ENCODE data around the gene KCNC1.

KCNC1 gene

DNA sequence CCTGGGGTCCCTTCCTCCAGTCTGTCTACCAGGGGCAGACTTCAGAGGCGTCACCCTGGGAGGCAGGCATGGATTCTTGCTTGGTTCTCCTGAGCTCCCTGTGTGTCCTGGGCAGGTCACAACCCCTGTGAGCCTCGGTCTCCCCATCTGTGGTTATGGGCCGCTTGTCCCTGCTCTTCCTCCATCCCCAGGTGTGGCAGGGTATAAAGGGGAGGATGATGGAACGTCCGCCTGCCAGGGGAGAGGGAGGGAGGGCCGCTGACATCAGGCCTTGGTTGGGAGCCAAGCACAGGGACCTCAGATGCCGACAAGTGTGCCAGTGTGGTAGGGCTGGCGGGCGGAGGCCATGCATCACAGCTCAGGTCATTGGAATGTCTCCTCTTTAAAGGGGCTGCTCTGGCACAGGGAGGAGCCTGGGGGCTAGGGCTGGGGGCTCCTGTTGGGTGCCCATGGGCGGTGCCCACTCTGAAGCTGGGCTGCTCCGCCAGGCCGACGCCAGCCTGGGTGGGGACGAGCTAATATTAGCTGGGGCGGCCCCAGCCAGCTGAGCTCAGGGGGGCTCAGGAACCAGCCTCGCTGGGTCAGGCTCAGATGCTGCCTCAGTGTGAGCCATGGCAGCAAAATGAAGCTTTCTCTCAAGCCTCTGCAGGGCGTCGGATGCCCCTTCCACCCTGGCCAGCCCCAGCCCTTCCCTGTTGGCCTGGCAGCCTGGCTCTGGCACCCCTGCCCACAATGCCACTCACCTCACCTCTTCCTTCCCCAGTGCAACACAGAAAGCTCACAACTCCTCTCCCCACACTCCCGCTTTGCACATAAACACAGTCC, 12.8 kb downstream of the KCNC1 start:
- no peak for ATAC-seq
- TF ChIP-seq SNAI2 (CRISPR knock-in tag; IDR thresholded peaks at IDR 0.05) (no peak), TCF4 (CRISPR knock-in tag; IDR thresholded peaks at IDR 0.05; ENCODE audit: borderline replicate concordance) (no peak), ESRRG (CRISPR knock-in tag; IDR thresholded peaks at IDR 0.05) (no peak), PPARA (CRISPR knock-in tag; IDR thresholded peaks at IDR 0.05; ENCODE audit: borderline replicate concordance) (no peak), OSR1 (CRISPR knock-in tag; IDR thresholded peaks at IDR 0.05) (no peak), ISL1 (CRISPR knock-in tag; IDR thresholded peaks at IDR 0.05) (no peak), ARNTL (CRISPR knock-in tag; IDR thresholded peaks at IDR 0.05; ENCODE audit: borderline replicate concordance, low read depth) (no peak), ZNF8 (CRISPR knock-in tag; IDR thresholded peaks at IDR 0.05) (no peak), ZC3H10 (CRISPR knock-in tag; IDR thresholded peaks at IDR 0.05) (no peak), RARB (CRISPR knock-in tag; IDR thresholded peaks at IDR 0.05) (no peak), BACH2 (CRISPR knock-in tag; IDR thresholded peaks at IDR 0.05; ENCODE audit: borderline replicate concordance) (no peak), ZNF70 (CRISPR knock-in tag; IDR thresholded peaks at IDR 0.05) (no peak), ZNF565 (CRISPR knock-in tag; conservative IDR thresholded peaks at IDR 0.05; ENCODE audit: low read depth) (no peak), ZFP30 (CRISPR knock-in tag; IDR thresholded peaks at IDR 0.05) (no peak)
- TF ChIP-seq, protein P1, sequence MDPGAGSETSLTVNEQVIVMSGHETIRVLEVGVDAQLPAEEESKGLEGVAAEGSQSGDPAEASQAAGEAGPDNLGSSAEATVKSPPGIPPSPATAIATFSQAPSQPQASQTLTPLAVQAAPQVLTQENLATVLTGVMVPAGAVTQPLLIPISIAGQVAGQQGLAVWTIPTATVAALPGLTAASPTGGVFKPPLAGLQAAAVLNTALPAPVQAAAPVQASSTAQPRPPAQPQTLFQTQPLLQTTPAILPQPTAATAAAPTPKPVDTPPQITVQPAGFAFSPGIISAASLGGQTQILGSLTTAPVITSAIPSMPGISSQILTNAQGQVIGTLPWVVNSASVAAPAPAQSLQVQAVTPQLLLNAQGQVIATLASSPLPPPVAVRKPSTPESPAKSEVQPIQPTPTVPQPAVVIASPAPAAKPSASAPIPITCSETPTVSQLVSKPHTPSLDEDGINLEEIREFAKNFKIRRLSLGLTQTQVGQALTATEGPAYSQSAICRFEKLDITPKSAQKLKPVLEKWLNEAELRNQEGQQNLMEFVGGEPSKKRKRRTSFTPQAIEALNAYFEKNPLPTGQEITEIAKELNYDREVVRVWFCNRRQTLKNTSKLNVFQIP (CRISPR knock-in tag; IDR thresholded peaks at IDR 0.05; ENCODE audit: borderline replicate concordance, low read depth), result no peak
- TF ChIP-seq, protein P2, sequence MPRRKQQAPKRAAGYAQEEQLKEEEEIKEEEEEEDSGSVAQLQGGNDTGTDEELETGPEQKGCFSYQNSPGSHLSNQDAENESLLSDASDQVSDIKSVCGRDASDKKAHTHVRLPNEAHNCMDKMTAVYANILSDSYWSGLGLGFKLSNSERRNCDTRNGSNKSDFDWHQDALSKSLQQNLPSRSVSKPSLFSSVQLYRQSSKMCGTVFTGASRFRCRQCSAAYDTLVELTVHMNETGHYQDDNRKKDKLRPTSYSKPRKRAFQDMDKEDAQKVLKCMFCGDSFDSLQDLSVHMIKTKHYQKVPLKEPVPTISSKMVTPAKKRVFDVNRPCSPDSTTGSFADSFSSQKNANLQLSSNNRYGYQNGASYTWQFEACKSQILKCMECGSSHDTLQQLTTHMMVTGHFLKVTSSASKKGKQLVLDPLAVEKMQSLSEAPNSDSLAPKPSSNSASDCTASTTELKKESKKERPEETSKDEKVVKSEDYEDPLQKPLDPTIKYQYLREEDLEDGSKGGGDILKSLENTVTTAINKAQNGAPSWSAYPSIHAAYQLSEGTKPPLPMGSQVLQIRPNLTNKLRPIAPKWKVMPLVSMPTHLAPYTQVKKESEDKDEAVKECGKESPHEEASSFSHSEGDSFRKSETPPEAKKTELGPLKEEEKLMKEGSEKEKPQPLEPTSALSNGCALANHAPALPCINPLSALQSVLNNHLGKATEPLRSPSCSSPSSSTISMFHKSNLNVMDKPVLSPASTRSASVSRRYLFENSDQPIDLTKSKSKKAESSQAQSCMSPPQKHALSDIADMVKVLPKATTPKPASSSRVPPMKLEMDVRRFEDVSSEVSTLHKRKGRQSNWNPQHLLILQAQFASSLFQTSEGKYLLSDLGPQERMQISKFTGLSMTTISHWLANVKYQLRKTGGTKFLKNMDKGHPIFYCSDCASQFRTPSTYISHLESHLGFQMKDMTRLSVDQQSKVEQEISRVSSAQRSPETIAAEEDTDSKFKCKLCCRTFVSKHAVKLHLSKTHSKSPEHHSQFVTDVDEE (CRISPR knock-in tag; IDR thresholded peaks at IDR 0.05), result no peak
- TF ChIP-seq, protein P3, sequence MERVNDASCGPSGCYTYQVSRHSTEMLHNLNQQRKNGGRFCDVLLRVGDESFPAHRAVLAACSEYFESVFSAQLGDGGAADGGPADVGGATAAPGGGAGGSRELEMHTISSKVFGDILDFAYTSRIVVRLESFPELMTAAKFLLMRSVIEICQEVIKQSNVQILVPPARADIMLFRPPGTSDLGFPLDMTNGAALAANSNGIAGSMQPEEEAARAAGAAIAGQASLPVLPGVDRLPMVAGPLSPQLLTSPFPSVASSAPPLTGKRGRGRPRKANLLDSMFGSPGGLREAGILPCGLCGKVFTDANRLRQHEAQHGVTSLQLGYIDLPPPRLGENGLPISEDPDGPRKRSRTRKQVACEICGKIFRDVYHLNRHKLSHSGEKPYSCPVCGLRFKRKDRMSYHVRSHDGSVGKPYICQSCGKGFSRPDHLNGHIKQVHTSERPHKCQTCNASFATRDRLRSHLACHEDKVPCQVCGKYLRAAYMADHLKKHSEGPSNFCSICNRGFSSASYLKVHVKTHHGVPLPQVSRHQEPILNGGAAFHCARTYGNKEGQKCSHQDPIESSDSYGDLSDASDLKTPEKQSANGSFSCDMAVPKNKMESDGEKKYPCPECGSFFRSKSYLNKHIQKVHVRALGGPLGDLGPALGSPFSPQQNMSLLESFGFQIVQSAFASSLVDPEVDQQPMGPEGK (CRISPR knock-in tag; IDR thresholded peaks at IDR 0.05; ENCODE audit: borderline replicate concordance), result no peak
- TF ChIP-seq, protein P4, sequence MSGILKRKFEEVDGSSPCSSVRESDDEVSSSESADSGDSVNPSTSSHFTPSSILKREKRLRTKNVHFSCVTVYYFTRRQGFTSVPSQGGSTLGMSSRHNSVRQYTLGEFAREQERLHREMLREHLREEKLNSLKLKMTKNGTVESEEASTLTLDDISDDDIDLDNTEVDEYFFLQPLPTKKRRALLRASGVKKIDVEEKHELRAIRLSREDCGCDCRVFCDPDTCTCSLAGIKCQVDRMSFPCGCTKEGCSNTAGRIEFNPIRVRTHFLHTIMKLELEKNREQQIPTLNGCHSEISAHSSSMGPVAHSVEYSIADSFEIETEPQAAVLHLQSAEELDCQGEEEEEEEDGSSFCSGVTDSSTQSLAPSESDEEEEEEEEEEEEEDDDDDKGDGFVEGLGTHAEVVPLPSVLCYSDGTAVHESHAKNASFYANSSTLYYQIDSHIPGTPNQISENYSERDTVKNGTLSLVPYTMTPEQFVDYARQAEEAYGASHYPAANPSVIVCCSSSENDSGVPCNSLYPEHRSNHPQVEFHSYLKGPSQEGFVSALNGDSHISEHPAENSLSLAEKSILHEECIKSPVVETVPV (CRISPR knock-in tag; IDR thresholded peaks at IDR 0.05), result no peak

DNA sequence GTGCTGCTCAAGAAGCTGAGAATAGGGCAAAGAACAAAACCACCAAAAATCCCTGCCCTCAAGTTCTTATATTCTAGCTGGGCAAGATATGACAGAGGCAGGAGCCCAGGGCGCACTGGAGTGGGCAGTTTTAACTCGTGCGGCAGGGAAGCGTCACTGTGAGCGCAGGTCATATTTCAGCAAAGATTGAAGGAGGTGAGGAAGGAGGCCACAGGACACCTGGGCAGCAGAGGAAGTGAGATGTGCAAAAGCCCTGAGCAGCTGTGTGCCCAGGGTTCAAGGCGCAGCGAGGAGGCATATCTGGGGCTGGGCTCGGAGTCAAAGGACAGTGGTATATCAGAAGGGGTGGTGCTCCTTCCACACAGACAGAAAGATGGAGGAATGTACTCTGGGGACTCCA, 13.5 kb downstream of the KCNC1 start:
- no peak for ATAC-seq
- TF ChIP-seq TOX (CRISPR knock-in tag; IDR thresholded peaks at IDR 0.05; ENCODE audit: borderline replicate concordance) (no peak), CSDC2 (CRISPR knock-in tag; IDR thresholded peaks at IDR 0.05) (no peak), ZFP3 (CRISPR knock-in tag; IDR thresholded peaks at IDR 0.05) (no peak), ISL1 (CRISPR knock-in tag; IDR thresholded peaks at IDR 0.05) (no peak), ESRRG (CRISPR knock-in tag; IDR thresholded peaks at IDR 0.05) (no peak), ARNTL (CRISPR knock-in tag; IDR thresholded peaks at IDR 0.05; ENCODE audit: borderline replicate concordance, low read depth) (no peak), ZC3H10 (CRISPR knock-in tag; IDR thresholded peaks at IDR 0.05) (no peak), ZNF565 (CRISPR knock-in tag; conservative IDR thresholded peaks at IDR 0.05; ENCODE audit: low read depth) (no peak), ZFP30 (CRISPR knock-in tag; IDR thresholded peaks at IDR 0.05) (no peak), TCF4 (CRISPR knock-in tag; IDR thresholded peaks at IDR 0.05; ENCODE audit: borderline replicate concordance) (no peak), SNAI2 (CRISPR knock-in tag; IDR thresholded peaks at IDR 0.05) (no peak), BACH2 (CRISPR knock-in tag; IDR thresholded peaks at IDR 0.05; ENCODE audit: borderline replicate concordance) (no peak), GLIS3 (CRISPR knock-in tag; IDR thresholded peaks at IDR 0.05) (no peak), ZNF70 (CRISPR knock-in tag; IDR thresholded peaks at IDR 0.05) (no peak)
- TF ChIP-seq, protein P3 (CRISPR knock-in tag; IDR thresholded peaks at IDR 0.05; ENCODE audit: borderline replicate concordance), result no peak
- TF ChIP-seq, protein P5, sequence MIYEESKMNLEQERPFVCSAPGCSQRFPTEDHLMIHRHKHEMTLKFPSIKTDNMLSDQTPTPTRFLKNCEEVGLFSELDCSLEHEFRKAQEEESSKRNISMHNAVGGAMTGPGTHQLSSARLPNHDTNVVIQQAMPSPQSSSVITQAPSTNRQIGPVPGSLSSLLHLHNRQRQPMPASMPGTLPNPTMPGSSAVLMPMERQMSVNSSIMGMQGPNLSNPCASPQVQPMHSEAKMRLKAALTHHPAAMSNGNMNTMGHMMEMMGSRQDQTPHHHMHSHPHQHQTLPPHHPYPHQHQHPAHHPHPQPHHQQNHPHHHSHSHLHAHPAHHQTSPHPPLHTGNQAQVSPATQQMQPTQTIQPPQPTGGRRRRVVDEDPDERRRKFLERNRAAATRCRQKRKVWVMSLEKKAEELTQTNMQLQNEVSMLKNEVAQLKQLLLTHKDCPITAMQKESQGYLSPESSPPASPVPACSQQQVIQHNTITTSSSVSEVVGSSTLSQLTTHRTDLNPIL (CRISPR knock-in tag; IDR thresholded peaks at IDR 0.05; ENCODE audit: low read depth), result no peak
